Brain pericyte (primary cell): ENCODE measurements around the gene KDELR1.

Source experiments
- DNase-seq: peaks from one replicate; pipeline ENCODE4 v3.0.0-alpha.2; 2012; ENCODE audit warnings: low read depth, low spot score

Gene KDELR1

DNA sequence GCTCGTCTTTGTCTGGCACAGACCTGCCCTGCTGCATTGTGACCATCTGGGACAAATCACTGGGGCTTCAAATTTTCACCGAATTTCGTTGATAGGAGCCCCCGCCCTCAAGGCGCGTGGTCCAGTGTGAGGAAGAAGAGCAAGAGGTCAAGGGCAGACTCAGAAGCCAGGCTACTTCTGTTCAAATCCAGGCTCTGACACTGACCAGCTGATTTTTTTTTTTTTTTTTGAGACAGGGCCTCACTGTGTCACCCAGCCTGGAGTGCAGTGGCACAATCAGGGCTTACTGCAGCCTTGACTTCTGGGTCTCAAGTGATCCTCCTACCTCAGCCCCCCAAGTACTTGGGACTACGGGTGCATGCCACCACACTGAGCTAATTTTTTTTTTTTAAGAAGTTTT lies 20.0 kb downstream of the KDELR1 start:
- no peak for DNase-seq

GRCh38 chr19:48370955-48371354 lies 20.4 kb downstream of the KDELR1 start:
- DNase-seq: no peak

DNA sequence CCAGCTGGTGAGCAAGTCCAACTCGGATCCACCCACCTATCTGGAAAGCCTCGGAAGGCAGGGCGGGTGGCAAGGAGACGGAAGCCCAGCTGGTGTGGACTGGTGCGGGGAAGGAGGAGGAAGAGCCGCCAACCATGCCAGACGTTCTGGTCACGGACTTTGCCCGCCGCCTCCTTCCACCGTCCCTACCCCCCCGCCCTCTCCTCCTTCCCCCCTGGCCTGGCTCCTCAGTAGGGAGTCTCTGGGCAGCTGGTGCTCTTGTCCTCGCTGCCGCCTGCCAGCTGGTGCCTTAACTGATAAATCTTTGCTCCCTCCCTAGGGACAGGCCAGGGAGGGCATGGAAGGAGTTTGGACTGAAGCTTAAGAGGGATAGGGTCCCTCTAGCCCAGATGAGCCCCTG lies 22.4 kb downstream of the KDELR1 start:
- no peak for DNase-seq

- DNase-seq: no peak
These were observed 23.5 kb downstream of the KDELR1 start for GRCh38 chr19:48367855-48368254.

DNA sequence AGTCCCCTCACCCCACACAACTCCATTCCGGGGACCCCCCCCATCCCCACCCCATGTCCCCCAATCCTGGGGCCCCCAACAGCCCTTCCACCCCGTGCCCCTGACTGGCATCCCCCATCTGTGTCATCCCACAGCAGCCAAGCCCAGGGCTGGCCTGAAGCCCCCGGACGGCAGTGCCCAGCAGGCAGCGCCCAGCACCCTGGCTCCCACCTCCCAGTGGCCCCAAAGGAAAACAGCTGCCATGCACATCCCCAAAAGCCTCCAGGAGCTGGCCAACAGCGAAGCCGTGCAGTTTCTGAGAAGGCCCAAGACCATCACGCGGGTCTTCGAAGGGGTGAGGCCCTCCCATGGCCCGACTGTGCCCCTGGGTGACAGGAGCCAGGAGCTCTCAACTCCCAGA lies 25.7 kb downstream of the KDELR1 start:
- no peak for DNase-seq

- DNase-seq: no peak
These were observed 26.6 kb downstream of the KDELR1 start for GRCh38 chr19:48364598-48365348.

DNA sequence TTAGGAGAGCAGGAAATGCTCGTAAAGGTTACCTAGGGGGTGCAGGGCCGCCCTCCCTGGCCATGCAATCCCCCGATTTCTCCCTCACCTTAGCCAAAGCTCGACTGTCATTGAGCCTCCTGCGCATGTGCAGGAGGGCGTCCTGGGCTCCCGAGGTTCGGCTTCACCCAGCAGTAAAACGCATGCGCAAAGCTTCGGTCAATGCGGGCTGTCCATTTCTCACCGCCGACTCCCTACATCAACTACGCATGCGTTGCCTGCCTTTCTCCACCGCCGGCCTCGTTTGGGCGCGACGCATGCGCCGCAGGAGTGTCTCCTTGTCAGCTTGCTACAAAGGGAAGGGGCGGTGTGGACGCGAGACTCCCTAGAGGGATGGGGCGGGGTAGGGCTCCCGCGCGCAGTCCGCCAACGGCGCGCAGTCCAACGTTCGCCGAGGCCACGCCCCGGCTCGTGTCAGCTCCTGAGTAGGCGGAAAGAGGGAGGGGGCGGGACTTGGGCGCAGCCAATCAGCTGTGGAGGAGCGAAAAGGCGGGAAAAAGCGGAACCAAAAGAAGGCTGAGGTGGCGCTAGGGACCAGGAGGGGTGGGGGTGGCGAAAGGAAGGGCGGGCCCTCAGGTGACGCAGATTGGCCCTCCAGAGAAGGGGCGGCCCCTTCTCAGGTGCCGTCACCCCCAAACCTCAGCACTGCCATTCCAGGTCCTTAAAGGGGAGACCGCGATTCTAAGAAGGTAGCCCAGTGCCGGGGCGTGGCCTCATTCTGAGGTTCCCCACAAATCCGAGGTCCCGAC lies 27.3 kb downstream of the KDELR1 start, which contains the start of the genes SYNGR4 and TMEM143:
Gene SYNGR4, plus strand, starts transcription at position 558 of the 788 bp plus-strand sequence. CDS start 1,476 bp downstream, outside the sequence.
Gene TMEM143, minus strand, starts transcription at position 131 of the 788 bp plus-strand sequence. Its CDS starts 20 bp downstream, at position 111.
- DNase-seq: peak; percentile 100

- DNase-seq: no peak
These were observed 27.9 kb downstream of the KDELR1 start for GRCh38 chr19:48363500-48363809.

- DNase-seq: peak; percentile 76
These were observed 28.4 kb downstream of the KDELR1 start for GRCh38 chr19:48362716-48363499.

GRCh38 chr19:48361912-48362311 lies 29.4 kb downstream of the KDELR1 start:
- DNase-seq: no peak

GRCh38 chr19:48359123-48359522 lies 32.2 kb downstream of the KDELR1 start:
- DNase-seq: no peak

DNA sequence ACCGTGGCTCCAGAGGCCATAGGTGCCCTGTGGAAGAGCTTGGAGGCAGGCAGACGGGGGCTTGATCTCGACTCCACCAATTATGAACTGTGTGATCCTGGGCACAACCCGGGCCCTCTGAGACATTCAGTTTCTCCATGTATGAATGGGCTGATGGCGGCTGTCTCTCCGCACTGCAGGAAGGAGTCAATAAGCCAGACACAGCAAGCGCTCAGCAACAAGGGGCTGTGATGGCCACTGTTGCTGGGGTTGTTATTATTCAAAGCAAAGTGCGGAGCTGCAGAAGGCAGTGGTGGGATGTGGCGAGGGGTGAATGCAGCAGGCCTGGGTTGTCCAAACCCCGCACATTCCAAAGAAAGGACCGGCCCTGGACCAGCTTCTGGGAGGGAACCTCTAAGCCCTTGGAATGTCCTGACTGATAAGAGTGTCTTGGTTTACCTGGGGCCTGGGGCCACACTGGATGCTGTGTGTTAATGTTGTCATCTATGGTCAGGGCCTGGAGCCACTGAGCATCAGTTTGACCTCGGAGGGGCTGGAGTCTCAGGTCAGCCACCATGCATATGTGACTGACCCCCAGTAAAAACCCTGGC lies 35.9 kb downstream of the KDELR1 start:
- no peak for DNase-seq

DNA sequence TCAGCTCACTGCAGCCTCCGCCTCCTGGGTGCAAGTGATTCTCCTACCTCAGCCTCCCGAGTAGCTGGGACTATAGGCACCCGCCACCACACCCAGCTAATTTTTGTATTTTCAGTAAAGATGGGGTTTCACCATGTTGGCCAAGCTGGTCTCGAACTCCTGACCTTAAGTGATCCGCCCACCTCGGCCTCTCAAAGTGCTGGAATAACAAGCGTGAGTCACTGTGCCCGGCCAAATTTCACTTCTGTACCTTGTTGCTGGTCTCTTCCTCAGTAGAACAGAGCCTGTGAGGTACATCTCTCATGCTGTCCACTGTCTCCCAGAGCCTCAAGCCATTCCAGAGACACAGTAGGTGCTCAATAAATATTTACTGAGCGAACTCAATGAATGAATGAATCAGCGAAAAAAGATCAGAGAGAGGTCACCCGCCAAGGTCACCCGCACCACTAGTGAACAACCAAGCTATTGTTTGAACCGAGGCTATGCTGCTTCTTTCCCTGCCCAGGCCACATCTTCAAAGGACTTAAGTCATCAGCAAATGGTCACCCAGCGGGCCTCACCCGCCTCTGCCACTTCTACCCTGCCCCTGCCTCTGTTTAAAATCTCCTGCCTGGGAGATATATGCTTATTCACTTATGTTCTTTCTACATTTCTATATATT lies 36.9 kb downstream of the KDELR1 start:
- DNase-seq: peak; percentile 43

GRCh38 chr19:48353677-48354076 lies 37.7 kb downstream of the KDELR1 start:
- no peak for DNase-seq

DNA sequence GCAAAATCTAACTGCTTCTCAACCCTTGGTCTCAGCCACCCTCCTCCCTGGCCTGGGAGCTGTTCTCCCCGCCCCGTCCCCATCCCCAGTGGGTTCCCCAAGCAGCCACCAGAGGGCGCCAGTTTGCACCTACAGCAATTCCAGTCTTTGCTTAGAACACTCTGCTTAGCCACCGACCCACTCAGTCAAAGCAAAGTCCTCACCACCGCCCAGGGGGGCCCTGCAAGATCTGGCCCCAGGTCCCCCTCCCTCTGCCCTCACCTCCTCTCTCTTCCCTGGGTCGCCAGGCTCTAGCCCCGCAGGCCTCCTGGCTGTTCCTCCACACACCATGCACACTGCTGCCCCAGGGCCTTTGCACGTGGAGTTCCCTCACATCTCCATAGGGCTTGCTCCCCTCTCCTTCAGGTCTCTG lies 40.0 kb downstream of the KDELR1 start:
- DNase-seq: no peak

DNA sequence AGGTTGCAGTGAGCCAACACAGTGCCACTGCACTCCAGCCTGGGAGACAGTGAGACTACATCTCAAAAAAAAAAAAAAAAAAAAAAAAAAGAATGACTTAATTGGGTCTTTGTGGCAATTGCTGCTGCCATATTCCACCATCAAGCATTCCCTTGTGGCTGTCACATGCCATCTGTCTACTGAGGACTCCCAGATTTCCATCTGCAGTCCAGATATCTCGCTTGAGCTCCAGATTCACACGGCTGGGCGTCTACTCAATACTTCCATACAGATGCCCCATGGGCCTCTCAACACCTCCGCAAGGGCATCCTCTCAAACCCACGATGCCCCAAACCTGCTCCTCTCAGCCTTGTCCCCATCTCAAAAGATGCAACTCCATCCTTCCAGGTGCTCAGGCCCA lies 40.5 kb downstream of the KDELR1 start:
- no peak for DNase-seq

DNA sequence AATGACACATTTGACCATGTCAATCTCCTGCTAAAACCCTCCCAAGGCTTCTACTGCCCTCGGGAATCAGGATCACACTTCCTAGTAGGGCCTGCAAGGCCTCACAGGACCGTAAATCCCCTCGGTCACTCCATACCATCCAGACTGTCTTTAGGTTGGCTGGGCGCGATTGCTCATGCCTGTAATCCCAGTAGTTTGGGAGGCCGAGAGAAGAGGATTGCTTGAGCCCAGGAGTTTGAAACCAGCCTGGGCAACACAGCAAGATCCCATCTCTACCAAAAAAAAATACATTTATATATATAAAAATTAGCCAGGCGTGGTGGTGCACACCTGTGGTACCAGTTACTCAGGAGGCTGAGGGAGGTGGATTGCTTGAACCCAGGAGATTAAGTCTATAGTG lies 42.6 kb downstream of the KDELR1 start:
- no peak for DNase-seq

DNA sequence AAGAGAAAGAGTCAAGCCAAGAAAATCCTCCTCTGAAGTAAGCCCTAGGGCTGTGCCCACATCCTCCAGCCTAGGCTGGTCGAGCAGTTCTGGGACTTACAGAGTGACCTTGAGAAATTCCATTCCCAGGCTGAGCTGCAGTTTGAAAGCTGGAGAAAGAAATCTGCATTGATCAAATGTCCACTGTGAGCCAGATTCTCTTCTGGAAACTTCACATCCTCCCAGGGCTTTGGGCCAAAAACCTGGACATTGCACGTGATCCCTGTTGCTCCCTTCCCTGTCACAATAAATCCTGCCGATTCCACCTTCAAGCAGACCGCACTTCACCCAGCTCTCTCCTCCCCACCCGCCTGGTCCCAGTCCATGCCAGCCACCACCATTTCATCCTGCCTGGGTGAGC lies 43.3 kb downstream of the KDELR1 start:
- no peak for DNase-seq

GRCh38 chr19:48346191-48346590 lies 45.2 kb downstream of the KDELR1 start:
- DNase-seq: no peak

DNA sequence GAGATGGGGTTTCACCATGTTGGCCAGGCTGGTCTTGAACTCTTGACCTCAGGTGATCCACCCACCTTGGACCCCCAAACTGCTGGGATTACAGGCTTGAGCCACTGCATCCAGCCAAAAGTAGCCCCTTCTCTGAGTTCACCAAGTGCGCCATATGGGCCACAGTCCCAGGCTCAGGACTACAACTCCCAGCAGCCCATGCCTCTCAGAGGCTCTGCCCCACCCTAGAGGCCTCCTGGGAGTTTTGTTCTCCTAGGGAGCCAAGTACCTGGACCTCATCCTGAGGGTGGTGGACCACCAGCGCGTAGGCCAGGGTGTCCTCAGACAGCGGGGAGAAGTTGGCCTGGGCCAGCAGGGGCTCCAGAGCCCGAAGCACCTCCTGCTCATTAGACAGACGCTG lies 46.5 kb downstream of the KDELR1 start:
- DNase-seq: no peak

DNA sequence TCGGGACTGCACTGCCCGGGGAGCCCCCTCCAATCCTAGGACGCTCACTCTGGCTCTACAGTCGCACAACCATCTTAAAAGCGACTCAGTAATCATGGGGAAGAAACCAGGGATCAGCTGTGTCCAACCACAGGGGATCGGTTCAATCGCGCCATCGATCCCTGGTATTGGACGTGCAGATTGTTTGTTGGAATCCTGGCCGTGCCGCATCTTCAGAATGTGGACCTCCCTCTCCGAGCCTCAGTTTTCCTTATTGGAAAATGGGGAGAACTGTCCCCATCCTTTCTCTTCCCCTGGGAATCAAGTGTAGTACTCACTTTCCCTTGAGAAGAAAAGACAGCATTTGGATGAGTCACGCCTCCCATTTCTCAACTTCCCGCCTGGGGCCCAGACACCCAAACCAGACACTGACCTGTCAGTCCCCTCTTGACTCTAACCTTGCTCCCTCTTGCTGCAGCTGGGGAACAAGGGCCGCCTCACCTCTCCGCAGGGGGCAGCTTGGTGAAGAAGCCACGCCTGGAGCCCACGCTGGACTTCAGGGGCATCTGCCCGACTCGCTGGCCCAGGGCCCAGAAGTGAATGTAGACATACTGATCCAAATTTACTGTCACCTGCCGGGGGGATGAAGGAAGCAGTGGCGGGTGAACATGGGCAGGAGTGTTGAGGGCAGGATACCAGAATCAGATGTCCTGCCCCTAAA lies 48.4 kb downstream of the KDELR1 start:
- no peak for DNase-seq
